HepG2 (cell line): ENCODE data around the gene CHRNG. TPM values are rescaled to one million over a fixed set of nuclear protein-coding genes. Genes with fewer than 3 reads are reported as not detected.

Source experiments
- AHDC1 ChIP-seq: sonication (generic); formaldehyde crosslinking; IDR thresholded peaks from 2 replicates; pipeline ENCODE4 v1.5.1; 2020; ENCODE audit warnings: mild to moderate bottlenecking, missing genetic modification reagents, borderline replicate concordance
- BORCS8-MEF2B ChIP-seq: sonication (generic); formaldehyde crosslinking; IDR thresholded peaks from 2 replicates; pipeline ENCODE4 v1.8.0; 2022; ENCODE audit warnings: mild to moderate bottlenecking, missing genetic modification reagents
- CBFB ChIP-seq: sonication (generic); formaldehyde crosslinking; IDR thresholded peaks from 2 replicates; pipeline ENCODE4 v1.4.0; 2020; ENCODE audit warnings: missing genetic modification reagents
- CBX1 ChIP-seq: IDR thresholded peaks from one replicate; pipeline ENCODE4 v1.6.1; 2016; ENCODE audit warnings: antibody characterized with exemption, low read depth
- CCDC6 ChIP-seq: sonication (generic); formaldehyde crosslinking; IDR thresholded peaks from 2 replicates; pipeline ENCODE4 v1.8.1; 2022; ENCODE audit warnings: mild to moderate bottlenecking, missing genetic modification reagents, moderate library complexity
- DNMT1 ChIP-seq: sonication (generic); formaldehyde crosslinking; IDR thresholded peaks from 2 replicates; pipeline ENCODE4 v1.5.1; 2020; ENCODE audit warnings: mild to moderate bottlenecking, missing genetic modification reagents
- ESRRA ChIP-seq: sonication (generic); formaldehyde crosslinking; IDR thresholded peaks from 2 replicates; pipeline ENCODE4 v1.5.1; 2020; ENCODE audit warnings: mild to moderate bottlenecking, low read depth, missing genetic modification reagents
- FOXA3 ChIP-seq: IDR thresholded peaks from 2 replicates; pipeline ENCODE4 v1.6.1; 2016; ENCODE audit warnings: missing genetic modification reagents, missing compliant biosample characterization
- HDAC6 ChIP-seq: fragments of 200-600 bp; sonication (generic); IDR thresholded peaks from 2 replicates; pipeline ENCODE4 v1.7.0; 2017; ENCODE audit warnings: mild to moderate bottlenecking, antibody characterized with exemption, low read length, low read depth
- IRF9 ChIP-seq: sonication (generic); formaldehyde crosslinking; IDR thresholded peaks from 2 replicates; pipeline ENCODE4 v1.8.0; 2022; ENCODE audit warnings: missing genetic modification reagents, mild to moderate bottlenecking, borderline replicate concordance
- PRDM10 ChIP-seq: sonication (generic); formaldehyde crosslinking; IDR thresholded peaks from 2 replicates; pipeline ENCODE4 v1.4.0; 2020; ENCODE audit warnings: low read depth, missing genetic modification reagents
- RBFOX2 ChIP-seq: fragments of 200-400 bp; formaldehyde crosslinking; IDR thresholded peaks from 2 replicates; pipeline ENCODE4 v1.6.1; 2017; ENCODE audit warnings: low read depth, mild to moderate bottlenecking, low read length
- RCOR2 ChIP-seq: IDR thresholded peaks from 2 replicates; pipeline ENCODE4 v1.6.1; 2016; ENCODE audit warnings: missing biosample characterization, missing genetic modification reagents
- SRSF1 ChIP-seq: fragments of 200-400 bp; formaldehyde crosslinking; optimal IDR thresholded peaks from 2 replicates; pipeline ENCODE3; 2017; ENCODE audit warnings: mild to moderate bottlenecking, low read depth, low read length, moderate library complexity
- ZBTB26 ChIP-seq: IDR thresholded peaks from 2 replicates; pipeline ENCODE4 v1.6.1; 2016; ENCODE audit warnings: missing compliant biosample characterization, missing genetic modification reagents, borderline replicate concordance
- ZFP41 ChIP-seq: sonication (generic); formaldehyde crosslinking; IDR thresholded peaks from 2 replicates; pipeline ENCODE4 v1.4.0; 2020; ENCODE audit warnings: mild to moderate bottlenecking, missing genetic modification reagents, borderline replicate concordance
- ZNF441 ChIP-seq: sonication (generic); formaldehyde crosslinking; IDR thresholded peaks from 2 replicates; pipeline ENCODE4 v1.7.0; 2021; ENCODE audit warnings: missing genetic modification reagents, borderline replicate concordance
- polyA plus RNA-seq, 8 experiments: library from polyadenylated mRNA; depleted of rRNA in 3 of 8; stranded (reverse) in 7 of 8; unstranded in 1 of 8; fragments of >200 nt; fragmentation: Illumina TruSeq in 4 of 8; extraction: Trizol in 4 of 8; gene quantifications; 2 replicates each; pipeline versions ENCODE4 v1.2.1 to v1.2.3, GENCODE V29; 2011 to 2016; ENCODE audit warnings: low read depth in 4 of 8, missing spikeins in 1 of 8, mixed read lengths in 1 of 8; ENCODE audit not compliant: insufficient read depth in 1 of 8
- total RNA-seq, 5 experiments: library from RNA; depleted of rRNA; stranded (reverse); fragments of >200 nt; fragmentation: Illumina TruSeq; extraction: Trizol; gene quantifications; 2 replicates each; pipeline ENCODE4 v1.2.3, GENCODE V29; 2016; ENCODE audit warnings: low read depth in 1 of 5

CHRNG gene
- total and polyA plus RNA-seq, 2 of the 13 experiments (the other 11 are each of a cell fraction or from before 2014, with no cell fraction given), result not detected

- no peak for TF ChIP-seq PRDM10 (CRISPR knock-in tag)
- TF ChIP-seq RBFOX2, result no peak
- peak; percentile 82; the same call in 1 of the 2 replicates for TF ChIP-seq IRF9 (CRISPR knock-in tag)
- no peak for TF ChIP-seq FOXA3 (CRISPR knock-in tag)
- TF ChIP-seq CBFB, result no peak
- TF ChIP-seq AHDC1, result no peak
- TF ChIP-seq BORCS8-MEF2B, result peak; percentile 59; the same call in 1 of the 2 replicates
- TF ChIP-seq ZFP41 (CRISPR knock-in tag), result no peak
- TF ChIP-seq ZNF441 (CRISPR knock-in tag), result no peak
- peak; percentile 21; the same call in 1 of the 2 replicates for TF ChIP-seq CCDC6 (CRISPR knock-in tag)
- peak; percentile 18; the same call in 1 of the 2 replicates for TF ChIP-seq ESRRA (CRISPR knock-in tag)
- no peak for TF ChIP-seq ZBTB26 (CRISPR knock-in tag)
- TF ChIP-seq RCOR2 (CRISPR knock-in tag), result no peak
- TF ChIP-seq SRSF1, result no peak
- no peak for TF ChIP-seq CBX1
- TF ChIP-seq DNMT1 (CRISPR knock-in tag), result 0 out of 2 replicates have a peak, but pooled peaks have one; percentile 60
- TF ChIP-seq HDAC6, result no peak
These were observed 15.6 kb upstream of the CHRNG start (continued) for GRCh38 chr2:232523682-232524597.
